Stimulated activated CD4-positive, alpha-beta T cell treated with anti-CD3 and anti-CD28 coated beads, Interleukin-4, amount 100 ng/mL, for 24 hours (primary cell): Measurements from ENCODE around the gene EXOC6.

Experiments used
- DNase-seq: peaks from one replicate; pipeline ENCODE4 v3.0.0-alpha.2; 2020

The EXOC6 gene

GRCh38 chr10:93028883-93029282 lies 180.6 kb downstream of the EXOC6 start:
- DNase-seq, result no peak

- no peak for DNase-seq
Measured at GRCh38 chr10:93030409-93030808, 182.1 kb downstream of the EXOC6 start.

GRCh38 chr10:93032105-93032808 lies 183.9 kb downstream of the EXOC6 start:
- no peak for DNase-seq

- no peak for DNase-seq
Measured at GRCh38 chr10:93032809-93033137, 184.5 kb downstream of the EXOC6 start.

GRCh38 chr10:93034426-93034825 lies 186.1 kb downstream of the EXOC6 start:
- DNase-seq, result no peak

- no peak for DNase-seq
Measured at GRCh38 chr10:93039110-93039509, 190.8 kb downstream of the EXOC6 start.

GRCh38 chr10:93039721-93040120 lies 191.4 kb downstream of the EXOC6 start:
- no peak for DNase-seq

- DNase-seq, result no peak
Measured at GRCh38 chr10:93054486-93054885, 206.2 kb downstream of the EXOC6 start.

GRCh38 chr10:93058139-93058538 lies 209.8 kb downstream of the EXOC6 start:
- no peak for DNase-seq

- no peak for DNase-seq
Measured at GRCh38 chr10:93059975-93060886, 211.9 kb downstream of the EXOC6 start, which contains the start of gene CYP26C1. Gene CYP26C1 (plus strand): TSS chr10:93060798. CDS start chr10:93061264, 466 bp downstream.

- DNase-seq, result no peak
Measured at GRCh38 chr10:93060887-93061593, 212.7 kb downstream of the EXOC6 start.

- DNase-seq, result no peak
Measured at GRCh38 chr10:93061594-93062513, 213.5 kb downstream of the EXOC6 start.

- DNase-seq, result peak; percentile 27
Measured at GRCh38 chr10:93062514-93063143, 214.3 kb downstream of the EXOC6 start.

- DNase-seq, result no peak
Measured at GRCh38 chr10:93063144-93063976, 215.0 kb downstream of the EXOC6 start.

GRCh38 chr10:93063977-93064660 lies 215.8 kb downstream of the EXOC6 start:
- DNase-seq, result no peak

- no peak for DNase-seq
Measured at GRCh38 chr10:93064874-93065660, 216.7 kb downstream of the EXOC6 start.

- no peak for DNase-seq
Measured at GRCh38 chr10:93065675-93066543, 217.6 kb downstream of the EXOC6 start.

GRCh38 chr10:93066544-93066913 lies 218.2 kb downstream of the EXOC6 start:
- no peak for DNase-seq
